ENCODE results near the gene GLMP. TPM values are rescaled to one million over a fixed set of nuclear protein-coding genes. Genes with fewer than 3 reads are reported as not detected.

Gene GLMP
- total RNA-seq, 4 donors from 2014 or later, result 34.9 to 84.3 (median 48.3) TPM

- no peak for TF ChIP-seq CTCF (IDR thresholded peaks at IDR 0.05; ENCODE audit: low read depth)
Measured at GRCh38 chr1:156249593-156249992, 45.9 kb downstream of the GLMP start.

GRCh38 chr1:156248323-156248683 is 47.2 kb downstream of the GLMP start:
- TF ChIP-seq CTCF (IDR thresholded peaks at IDR 0.05; ENCODE audit: low read depth), result no peak

GRCh38 chr1:156247460-156248322 is 47.8 kb downstream of the GLMP start, which contains the start of gene PAQR6:
TSS of gene PAQR6 (minus strand) at chr1:156248056. CDS start at chr1:156246731, 1,325 bp downstream.
- no peak for TF ChIP-seq CTCF (IDR thresholded peaks at IDR 0.05; ENCODE audit: low read depth)

GRCh38 chr1:156246781-156247459 is 48.6 kb downstream of the GLMP start:
- no peak for TF ChIP-seq CTCF (IDR thresholded peaks at IDR 0.05; ENCODE audit: low read depth)

GRCh38 chr1:156246241-156246780 is 49.2 kb downstream of the GLMP start:
- TF ChIP-seq CTCF (IDR thresholded peaks at IDR 0.05; ENCODE audit: low read depth), result no peak

- no peak for TF ChIP-seq CTCF (IDR thresholded peaks at IDR 0.05; ENCODE audit: low read depth)
Measured at GRCh38 chr1:156245451-156246232, 49.8 kb downstream of the GLMP start.

All from subcutaneous adipose tissue (tissue), 4 donors.